GM12878 (cell line): ENCODE results near the gene TK2. TPM values are rescaled to one million over a fixed set of nuclear protein-coding genes. Genes with fewer than 3 reads are reported as not detected.

Source experiments
- ATAC-seq: fragments of 200-7000 bp; cut with Tn5 transposase; 3 replicates; pipeline ENCODE4 v1.9.1; 2020; ENCODE audit warnings: mild to moderate bottlenecking, moderate library complexity
- BruUV-seq: library from RNA; stranded (reverse); fragments of 400-500 nt; replicated peaks from 2 replicates; lab custom pipeline; 2021; lab: Mats Ljungman, UMichigan
- CTCF ChIA-PET: fragments of 300-600 bp; sonication (Branson Sonifier 250); formaldehyde crosslinking; extraction: SDS; loops from one replicate; lab custom pipeline; 2021; ENCODE audit warnings: inconsistent platforms; lab: Yijun Ruan, JAX
- POLR2A ChIA-PET: fragments of 350-600 bp; formaldehyde crosslinking; extraction: SDS; loops from one replicate; lab custom pipeline; 2021; ENCODE audit warnings: inconsistent platforms; lab: Charles Lee
- RAD21 ChIA-PET: fragments of 300-600 bp; sonication (Branson Sonifier 250); formaldehyde crosslinking; loops from one replicate; lab custom pipeline; 2023; ENCODE audit warnings: antibody characterized with exemption; ENCODE audit not compliant: unreplicated experiment; lab: Charles Lee
- SMC1A ChIA-PET: fragments of 300-600 bp; sonication (Branson Sonifier 250); formaldehyde crosslinking; loops from one replicate; lab custom pipeline; 2023; ENCODE audit not compliant: unreplicated experiment, uncharacterized antibody; lab: Charles Lee
- DNase-seq: peaks from one replicate; pipeline ENCODE4 v3.0.0-alpha.2; 2011; ENCODE audit warnings: low read depth, low spot score
- FAIRE-seq: peaks from 3 replicates; lab custom pipeline; 2011; peaks lifted over from hg19 to GRCh38; lab: Jason Lieb, UNC
- H2AFZ ChIP-seq: 2 replicates; pipeline ENCODE4 v1.6.0; 2011; ENCODE audit warnings: low read depth, low read length, control low read depth; ENCODE audit not compliant: control insufficient read depth
- H3K27ac ChIP-seq: 2 replicates; pipeline ENCODE4 v1.5.1; 2011; ENCODE audit warnings: control low read depth; ENCODE audit not compliant: control insufficient read depth, insufficient read depth
- H3K27me3 ChIP-seq, 2 experiments: replicated peaks in 1 of 2; 2 replicates each; pipeline versions ENCODE4 v1.6.0 to v1.6.1; 2011; ENCODE audit warnings: low read length in 1 of 2; ENCODE audit not compliant: control insufficient read depth in 2 of 2, insufficient read depth in 2 of 2
- H3K36me3 ChIP-seq, 2 experiments: 2 replicates each; pipeline ENCODE4 v1.5.1; 2011; ENCODE audit warnings: low read length in 1 of 2; ENCODE audit not compliant: control insufficient read depth in 2 of 2, insufficient read depth in 2 of 2
- H3K4me1 ChIP-seq: 2 replicates; pipeline ENCODE4 v1.6.1; 2011; ENCODE audit warnings: mild to moderate bottlenecking, low read length, moderate library complexity, mixed read lengths; ENCODE audit not compliant: control insufficient read depth, insufficient read depth
- H3K4me2 ChIP-seq: 2 replicates; pipeline ENCODE4 v1.6.0; 2011; ENCODE audit warnings: control low read depth; ENCODE audit not compliant: control insufficient read depth, insufficient read depth
- H3K4me3 ChIP-seq: fragments of 200-600 bp; sonication (generic); 2 replicates; pipeline ENCODE4 v1.5.1; 2016
- H3K79me2 ChIP-seq: 2 replicates; pipeline ENCODE4 v1.6.0; 2011; ENCODE audit warnings: low read length; ENCODE audit not compliant: control insufficient read depth, insufficient read depth
- H3K9ac ChIP-seq: 2 replicates; pipeline ENCODE4 v1.8.0; 2011; ENCODE audit warnings: low read length, control low read depth, mixed read lengths; ENCODE audit not compliant: control insufficient read depth, insufficient read depth
- H3K9me3 ChIP-seq: replicated peaks from 3 replicates; pipeline ENCODE4 v1.5.1; 2011; ENCODE audit warnings: mild to moderate bottlenecking, low read length; ENCODE audit not compliant: control insufficient read depth, insufficient read depth
- H4K20me1 ChIP-seq: 2 replicates; pipeline ENCODE4 v1.6.0; 2011; ENCODE audit not compliant: control insufficient read depth, insufficient read depth
- BCL11A ChIP-seq: IDR thresholded peaks from 2 replicates; pipeline ENCODE4 v1.6.1; 2011; ENCODE audit warnings: low read depth, low read length
- CEBPB ChIP-seq, 2 experiments: fragments of 150-350 bp in 1 of 2; IDR thresholded peaks; 2 replicates each; pipeline ENCODE4 v1.6.1; 2012 to 2014; ENCODE audit warnings: low read depth in 2 of 2, low read length in 2 of 2, borderline replicate concordance in 1 of 2, inconsistent platforms in 1 of 2
- CHD1 ChIP-seq: IDR thresholded peaks from 2 replicates; pipeline ENCODE4 v1.6.1; 2012; ENCODE audit warnings: low read depth, low read length, improper control_type of control experiment
- DPF2 ChIP-seq: fragments of 450-650 bp; IDR thresholded peaks from 2 replicates; pipeline ENCODE4 v1.6.1; 2017; ENCODE audit warnings: mild to moderate bottlenecking
- EGR1 ChIP-seq, 2 experiments: IDR thresholded peaks; 1 replicate in 1 of 2; 2 replicates in 1 of 2; pipeline ENCODE4 v1.6.1; 2011 to 2012; ENCODE audit warnings: low read depth in 2 of 2, low read length in 2 of 2, borderline replicate concordance in 1 of 2, mild to moderate bottlenecking in 1 of 2, moderate library complexity in 1 of 2
- HDGF ChIP-seq: fragments of 450-650 bp; IDR thresholded peaks from 2 replicates; pipeline ENCODE4 v1.6.1; 2016; ENCODE audit warnings: antibody characterized with exemption
- HSF1 ChIP-seq: fragments of 150-350 bp; IDR thresholded peaks from 2 replicates; pipeline ENCODE4 v1.6.1; 2014; ENCODE audit warnings: mild to moderate bottlenecking, low read depth, low read length
- MEF2A ChIP-seq: IDR thresholded peaks from 2 replicates; pipeline ENCODE4 v1.6.1; 2011; ENCODE audit warnings: low read depth, mild to moderate bottlenecking, low read length, moderate library complexity; ENCODE audit not compliant: insufficient read depth
- MXI1 ChIP-seq: fragments of 150-350 bp; IDR thresholded peaks from 2 replicates; pipeline ENCODE4 v1.6.1; 2011; ENCODE audit warnings: low read depth, mild to moderate bottlenecking, inconsistent platforms, low read length, improper control_type of control experiment
- PKNOX1 ChIP-seq: fragments of 450-650 bp; IDR thresholded peaks from 2 replicates; pipeline ENCODE4 v1.6.1; 2016; ENCODE audit warnings: mild to moderate bottlenecking
- POLR2AphosphoS2 ChIP-seq: IDR thresholded peaks from 2 replicates; pipeline ENCODE4 v1.6.1; 2011; ENCODE audit warnings: low read depth, mild to moderate bottlenecking, low read length, improper control_type of control experiment, moderate library complexity
- SKIL ChIP-seq: fragments of 450-650 bp; IDR thresholded peaks from 2 replicates; pipeline ENCODE4 v1.6.1; 2017; ENCODE audit warnings: mild to moderate bottlenecking, low read depth, inconsistent platforms; ENCODE audit not compliant: poor library complexity, severe bottlenecking
- SP1 ChIP-seq: IDR thresholded peaks from one replicate; pipeline ENCODE4 v1.6.1; 2011; ENCODE audit warnings: low read depth, low read length
- SREBF2 ChIP-seq: IDR thresholded peaks from 2 replicates; pipeline ENCODE4 v1.6.1; 2012; ENCODE audit warnings: mild to moderate bottlenecking, low read length
- TARDBP ChIP-seq: IDR thresholded peaks from 2 replicates; pipeline ENCODE4 v1.6.1; 2016; ENCODE audit warnings: borderline replicate concordance
- YY1 ChIP-seq: IDR thresholded peaks from 2 replicates; pipeline ENCODE4 v1.6.1; 2011; ENCODE audit warnings: low read depth, mild to moderate bottlenecking, low read length
- ZNF24 ChIP-seq: fragments of 450-650 bp; IDR thresholded peaks from 2 replicates; pipeline ENCODE4 v1.6.1; 2017; ENCODE audit warnings: antibody characterized with exemption, mild to moderate bottlenecking
- ZNF384 ChIP-seq: IDR thresholded peaks from 2 replicates; pipeline ENCODE4 v1.6.1; 2012; ENCODE audit warnings: low read depth, mild to moderate bottlenecking, low read length, improper control_type of control experiment, borderline replicate concordance
- WGBS: methylation state at CpG from one replicate; pipeline ENCODE4 v1.1.6; 2016; ENCODE audit warnings: low lambda C conversion rate; ENCODE audit not compliant: insufficient replicate concordance, insufficient coverage; ENCODE audit errors: missing lambda C conversion rate; 5-methylcytosine and 5-hydroxymethylcytosine counted together
- in situ Hi-C: fragments of 300-500 bp; cut with MboI; formaldehyde crosslinking; loops from 9 replicates; pipeline ENCODE4 v1.14.3; 2018; ENCODE audit warnings: mixed read lengths
- intact Hi-C: fragments of 100-400 bp; cut with micrococcal nuclease; formaldehyde crosslinking; loops from one replicate; pipeline ENCODE4 v1.14.2; 2022; ENCODE audit not compliant: unreplicated experiment
- polyA plus RNA-seq, 11 experiments: library from polyadenylated mRNA; depleted of rRNA in 4 of 11; unstranded in 6 of 11; stranded (reverse) in 5 of 11; fragments of >200 nt; fragmentation: Nextera tagmentation in 4 of 11; fragmentation: Illumina TruSeq in 1 of 11; extraction: Ambion mirVana in 4 of 11; extraction: Trizol in 1 of 11; gene quantifications; 1 replicate in 1 of 11; 2 replicates in 10 of 11; pipeline versions ENCODE4 v1.2.1 to v1.2.3, GENCODE V29; 2011 to 2016; ENCODE audit warnings: inconsistent platforms in 2 of 11, missing spikeins in 2 of 11, low read depth in 1 of 11
- total RNA-seq, 4 experiments: library from RNA; depleted of rRNA in 3 of 4; stranded (reverse); fragments of >200 nt in 3 of 4; fragmentation: Illumina TruSeq in 1 of 4; extraction: Trizol in 1 of 4; gene quantifications; 2 replicates each; pipeline versions ENCODE4 v1.2.1 to v1.2.3, GENCODE V29; 2013 to 2021

TK2 gene
- total and polyA plus RNA-seq, 10 of the 15 experiments (the other 5 are each of a cell fraction or from before 2014, with no cell fraction given), result 1.3 to 12.4 (median 3.0) TPM

GRCh38 chr16:66585481-66586239, 35.7 kb upstream of the TK2 start:
- ChIA-PET CTCF (interaction anchor here (1.1 to 1.2 kb wide), 3 partner anchors 74 to 109 kb away, joined by 3 to 4 read pairs (median 4); no protein-coding TSS in a partner anchor), RAD21 (interaction anchor here (1.1 kb wide), 1 partner anchor 23 kb away, joined by 3 read pairs; no protein-coding TSS in a partner anchor), SMC1A (interaction anchor here (1.3 to 2.1 kb wide), 3 partner anchors 22 to 70 kb away, joined by 5 to 6 read pairs (median 5); no protein-coding TSS in a partner anchor), POLR2A (interaction anchor here (0.9 kb wide), 1 partner anchor 287 kb away, joined by 3 read pairs; no protein-coding TSS in a partner anchor)
- TF ChIP-seq TARDBP (no peak), DPF2 (no peak), SKIL (no peak), HSF1 (no peak), YY1 (no peak), CHD1 (no peak), ZNF384 (no peak), EGR1 (IDR thresholded peaks at IDR 0.05; ENCODE audit: borderline replicate concordance in 1 of 2, low read depth in 2 of 2, low read length in 2 of 2) (no peak), ZNF24 (no peak), HDGF (no peak), SP1 (no peak), MEF2A (no peak), BCL11A (no peak), SREBF2 (no peak), MXI1 (no peak), PKNOX1 (no peak), CEBPB (IDR thresholded peaks at IDR 0.05; ENCODE audit: borderline replicate concordance in 1 of 2, low read depth in 2 of 2, low read length in 2 of 2) (no peak), POLR2AphosphoS2 (no peak)
- intact Hi-C loops (no loop called here), in situ Hi-C loops (loop anchor here (5.0 kb wide), 1 partner anchor 178 kb away; no protein-coding TSS in a partner anchor)
- 27% methylated on average over 10 of the region's 10 CpGs for WGBS
- H3K9me3 ChIP-seq, result no peaks in the 10 kb centered on the region
- FAIRE-seq (no peak), ATAC-seq (no peak), DNase-seq (no peak)
- BruUV-seq, result no TSS peak
- no peak overlapping the region for H2AFZ ChIP-seq
- no peak overlapping the region for H3K27ac ChIP-seq
- no peaks in the 10 kb centered on the region; a peak in 1 of 4 replicates for H3K27me3 ChIP-seq
- no peaks in the 10 kb centered on the region for H3K79me2 ChIP-seq
- no peak overlapping the region for H3K4me3 ChIP-seq
- H3K9ac ChIP-seq, result no peak overlapping the region
- H3K4me2 ChIP-seq, result no peak overlapping the region
- H3K36me3 ChIP-seq, result no peaks in the 10 kb centered on the region
- H4K20me1 ChIP-seq, result no peaks in the 10 kb centered on the region
- H3K4me1 ChIP-seq, result peaks cover 3% of the 10 kb centered on the region; the same call in 1 of the 2 replicates
